Keratinocyte (primary cell): ENCODE data around the gene ZNF488. TPM values are rescaled to one million over a fixed set of nuclear protein-coding genes. Genes with fewer than 3 reads are reported as not detected.

Experiments used
- DNase-seq: peaks from one replicate; pipeline ENCODE4 v3.0.0-alpha.2; 2011; ENCODE audit warnings: low read depth, missing footprints, low spot score
- FAIRE-seq: peaks from 2 replicates; lab custom pipeline; 2011; peaks lifted over from hg19 to GRCh38; lab: Jason Lieb, UNC
- H2AFZ ChIP-seq: 2 replicates; pipeline ENCODE4 v1.6.0; 2012; ENCODE audit warnings: low read length, control low read depth, inconsistent platforms; ENCODE audit not compliant: control insufficient read depth
- H3K27ac ChIP-seq: 2 replicates; pipeline ENCODE4 v1.5.1; 2011; ENCODE audit warnings: low read length; ENCODE audit not compliant: control insufficient read depth, insufficient read depth
- H3K27me3 ChIP-seq: 3 replicates; pipeline ENCODE4 v1.6.0; 2011; ENCODE audit warnings: low read length; ENCODE audit not compliant: control insufficient read depth, insufficient read depth; ENCODE audit errors: extremely low read depth
- H3K36me3 ChIP-seq, 2 experiments: 2 replicates in 1 of 2; 3 replicates in 1 of 2; pipeline ENCODE4 v1.5.1; 2011; ENCODE audit warnings: low read length in 2 of 2, mild to moderate bottlenecking in 1 of 2; ENCODE audit not compliant: control insufficient read depth in 2 of 2, insufficient read depth in 2 of 2; ENCODE audit errors: extremely low read depth in 1 of 2
- H3K4me1 ChIP-seq: 3 replicates; pipeline ENCODE4 v1.5.1; 2011; ENCODE audit warnings: low read length; ENCODE audit not compliant: control insufficient read depth, insufficient read depth; ENCODE audit errors: extremely low read depth
- H3K4me2 ChIP-seq: 3 replicates; pipeline ENCODE4 v1.6.0; 2011; ENCODE audit warnings: low read depth, low read length; ENCODE audit not compliant: control insufficient read depth, insufficient read depth; ENCODE audit errors: extremely low read depth
- H3K4me3 ChIP-seq, 3 experiments: fragments of 200-600 bp in 1 of 3; sonication (generic) in 1 of 3; 2 replicates in 2 of 3; 3 replicates in 1 of 3; pipeline ENCODE4 v1.5.1; 2011 to 2016; ENCODE audit warnings: low read length in 3 of 3, mild to moderate bottlenecking in 3 of 3, control low read depth in 2 of 3, inconsistent platforms in 1 of 3, low read depth in 1 of 3, mixed read lengths in 1 of 3, mixed run types in 1 of 3, moderate library complexity in 1 of 3; ENCODE audit not compliant: control insufficient read depth in 2 of 3, insufficient read depth in 2 of 3; ENCODE audit errors: extremely low read depth in 1 of 3
- H3K79me2 ChIP-seq: 2 replicates; pipeline ENCODE4 v1.6.0; 2012; ENCODE audit warnings: low read length; ENCODE audit not compliant: control insufficient read depth, insufficient read depth
- H3K9ac ChIP-seq: 3 replicates; pipeline ENCODE4 v1.6.0; 2011; ENCODE audit warnings: low read length; ENCODE audit not compliant: control insufficient read depth, insufficient read depth; ENCODE audit errors: extremely low read depth
- H3K9me1 ChIP-seq: 3 replicates; pipeline ENCODE4 v1.6.0; 2011; ENCODE audit warnings: low read length; ENCODE audit not compliant: control insufficient read depth, insufficient read depth; ENCODE audit errors: extremely low read depth
- H3K9me3 ChIP-seq: 2 replicates; pipeline ENCODE4 v1.5.1; 2012; ENCODE audit warnings: low read depth, low read length; ENCODE audit not compliant: control insufficient read depth
- H4K20me1 ChIP-seq: 3 replicates; pipeline ENCODE4 v1.6.0; 2011; ENCODE audit warnings: low read length; ENCODE audit not compliant: control insufficient read depth, insufficient read depth; ENCODE audit errors: extremely low read depth
- EZH2 ChIP-seq: IDR thresholded peaks from one replicate; pipeline ENCODE4 v1.6.1; 2012; ENCODE audit warnings: inconsistent platforms, mild to moderate bottlenecking, low read length, moderate library complexity
- dilution Hi-C: fragments of 300-500 bp; cut with MboI; formaldehyde crosslinking; loops from one replicate; pipeline ENCODE4 v1.7.0; 2020; ENCODE audit warnings: low sequenced_read_pairs; ENCODE audit not compliant: extremely low pct_ligation_motif_present
- polyA plus RNA-seq, 5 experiments: library from polyadenylated mRNA; depleted of rRNA in 3 of 5; stranded (reverse) in 3 of 5; stranded (forward) in 1 of 5; unstranded in 1 of 5; fragments of >200 nt; gene quantifications; 1 replicate in 1 of 5; 2 replicates in 3 of 5; 3 replicates in 1 of 5; pipeline versions ENCODE4 v1.2.1 to v1.2.3, GENCODE V29; 2011 to 2012; ENCODE audit warnings: missing spikeins in 2 of 5, low read depth in 1 of 5, low replicate concordance in 1 of 5
- TF ChIP-seq, protein P1 (sequence below), 3 experiments: IDR thresholded peaks in 1 of 3; conservative IDR thresholded peaks in 1 of 3; optimal IDR thresholded peaks in 1 of 3; 2 replicates in 2 of 3; 3 replicates in 1 of 3; pipeline versions ENCODE3 to v1.5.1; 2011; ENCODE audit warnings: low read length in 3 of 3, mild to moderate bottlenecking in 3 of 3, moderate library complexity in 2 of 3, control low read depth in 1 of 3, inconsistent platforms in 1 of 3; ENCODE audit not compliant: insufficient read depth in 2 of 3; ENCODE audit errors: extremely low read depth in 1 of 3

The ZNF488 gene
- polyA plus RNA-seq, 1 donor (not counting 4 experiments of a cell fraction or from before 2014, with no cell fraction given): 1.2 TPM

- no peak overlapping the region for H3K27ac ChIP-seq
- DNase-seq (no peak), FAIRE-seq (no peak)
- no peak overlapping the region for H3K9ac ChIP-seq
- H3K4me1 ChIP-seq: peaks cover 56% of the 10 kb centered on the region
- no peaks in the 10 kb centered on the region for H3K9me1 ChIP-seq
- no peak overlapping the region for H2AFZ ChIP-seq
- H3K79me2 ChIP-seq: no peaks in the 10 kb centered on the region
- dilution Hi-C loops: no loop called here
- no peaks in the 10 kb centered on the region for H4K20me1 ChIP-seq
- H3K4me3 ChIP-seq: no peak overlapping the region
- no peaks in the 10 kb centered on the region for H3K27me3 ChIP-seq
- H3K4me2 ChIP-seq: no peak overlapping the region
- H3K36me3 ChIP-seq: no peaks in the 10 kb centered on the region
- no peak for TF ChIP-seq EZH2
- TF ChIP-seq, protein P1, sequence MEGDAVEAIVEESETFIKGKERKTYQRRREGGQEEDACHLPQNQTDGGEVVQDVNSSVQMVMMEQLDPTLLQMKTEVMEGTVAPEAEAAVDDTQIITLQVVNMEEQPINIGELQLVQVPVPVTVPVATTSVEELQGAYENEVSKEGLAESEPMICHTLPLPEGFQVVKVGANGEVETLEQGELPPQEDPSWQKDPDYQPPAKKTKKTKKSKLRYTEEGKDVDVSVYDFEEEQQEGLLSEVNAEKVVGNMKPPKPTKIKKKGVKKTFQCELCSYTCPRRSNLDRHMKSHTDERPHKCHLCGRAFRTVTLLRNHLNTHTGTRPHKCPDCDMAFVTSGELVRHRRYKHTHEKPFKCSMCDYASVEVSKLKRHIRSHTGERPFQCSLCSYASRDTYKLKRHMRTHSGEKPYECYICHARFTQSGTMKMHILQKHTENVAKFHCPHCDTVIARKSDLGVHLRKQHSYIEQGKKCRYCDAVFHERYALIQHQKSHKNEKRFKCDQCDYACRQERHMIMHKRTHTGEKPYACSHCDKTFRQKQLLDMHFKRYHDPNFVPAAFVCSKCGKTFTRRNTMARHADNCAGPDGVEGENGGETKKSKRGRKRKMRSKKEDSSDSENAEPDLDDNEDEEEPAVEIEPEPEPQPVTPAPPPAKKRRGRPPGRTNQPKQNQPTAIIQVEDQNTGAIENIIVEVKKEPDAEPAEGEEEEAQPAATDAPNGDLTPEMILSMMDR (optimal IDR thresholded peaks at IDR 0.05 in 1 of 3, IDR thresholded peaks at IDR 0.05 in 1 of 3, conservative IDR thresholded peaks at IDR 0.05 in 1 of 3; ENCODE audit: extremely low read depth in 1 of 3, insufficient read depth in 2 of 3, low read length in 3 of 3): no peak
- H3K9me3 ChIP-seq: no peaks in the 10 kb centered on the region
Measured at GRCh38 chr10:47404937-47405336, 20.8 kb upstream of the ZNF488 start.

GRCh38 chr10:47404446-47404845 lies 20.4 kb upstream of the ZNF488 start:
- Histone ChIP-seq H3K4me3 (no peak overlapping the region), H3K4me1 (peaks cover 56% of the 10 kb centered on the region), H3K36me3 (no peaks in the 10 kb centered on the region), H3K9me1 (no peaks in the 10 kb centered on the region), H3K27ac (no peak overlapping the region), H2AFZ (peak overlapping the region; percentile 8), H3K4me2 (no peak overlapping the region), H3K9ac (no peak overlapping the region), H4K20me1 (no peaks in the 10 kb centered on the region), H3K9me3 (no peaks in the 10 kb centered on the region), H3K27me3 (no peaks in the 10 kb centered on the region), H3K79me2 (no peaks in the 10 kb centered on the region)
- DNase-seq (no peak), FAIRE-seq (no peak)
- dilution Hi-C loops: no loop called here
- no peak for TF ChIP-seq EZH2
- TF ChIP-seq, protein P1 (optimal IDR thresholded peaks at IDR 0.05 in 1 of 3, IDR thresholded peaks at IDR 0.05 in 1 of 3, conservative IDR thresholded peaks at IDR 0.05 in 1 of 3; ENCODE audit: extremely low read depth in 1 of 3, insufficient read depth in 2 of 3, low read length in 3 of 3): peak in 1 of 3 experiments; percentile 25
